Activated naive CD4-positive, alpha-beta T cell treated with anti-CD3 and anti-CD28 coated beads for 36 hours (primary cell): Measurements from ENCODE around the gene GARNL3. TPM values are rescaled to one million over a fixed set of nuclear protein-coding genes. Genes with fewer than 3 reads are reported as not detected.

ENCODE experiments used
- CTCF ChIA-PET: fragments of 350-600 bp; sonication (Branson Sonifier 250); formaldehyde crosslinking; loops from one replicate; lab custom pipeline; 2021; ENCODE audit warnings: antibody characterized with exemption; lab: Charles Lee
- DNase-seq: peaks from one replicate; pipeline ENCODE4 v3.0.0-alpha.2; 2020
- H3K27ac Mint-ChIP-seq: one replicate; pipeline ENCODE4 v1.8.0; 2021; ENCODE audit warnings: mild to moderate bottlenecking, mixed read lengths
- H3K27me3 Mint-ChIP-seq: one replicate; pipeline ENCODE4 v1.8.0; 2021; ENCODE audit warnings: low read depth, mixed read lengths
- H3K36me3 Mint-ChIP-seq: one replicate; pipeline ENCODE4 v1.8.0; 2021; ENCODE audit warnings: low read depth, mixed read lengths
- H3K4me1 Mint-ChIP-seq: one replicate; pipeline ENCODE4 v1.8.0; 2021; ENCODE audit warnings: low read depth, mixed read lengths
- H3K4me3 Mint-ChIP-seq: one replicate; pipeline ENCODE4 v1.8.0; 2021; ENCODE audit warnings: mild to moderate bottlenecking, moderate library complexity, mixed read lengths
- H3K9me3 Mint-ChIP-seq: one replicate; pipeline ENCODE4 v1.8.0; 2021; ENCODE audit warnings: mixed read lengths
- intact Hi-C: fragments of 100-400 bp; cut with micrococcal nuclease; formaldehyde crosslinking; loops from one replicate; pipeline ENCODE4 v1.15.1; 2023
- total RNA-seq, 2 experiments: library from RNA; stranded (reverse); gene quantifications; one replicate each; pipeline ENCODE4 v1.2.3, GENCODE V29; 2021

GARNL3 gene
- total RNA-seq, 2 experiments from 2014 or later, result 1.2 to 4.6 TPM

DNA sequence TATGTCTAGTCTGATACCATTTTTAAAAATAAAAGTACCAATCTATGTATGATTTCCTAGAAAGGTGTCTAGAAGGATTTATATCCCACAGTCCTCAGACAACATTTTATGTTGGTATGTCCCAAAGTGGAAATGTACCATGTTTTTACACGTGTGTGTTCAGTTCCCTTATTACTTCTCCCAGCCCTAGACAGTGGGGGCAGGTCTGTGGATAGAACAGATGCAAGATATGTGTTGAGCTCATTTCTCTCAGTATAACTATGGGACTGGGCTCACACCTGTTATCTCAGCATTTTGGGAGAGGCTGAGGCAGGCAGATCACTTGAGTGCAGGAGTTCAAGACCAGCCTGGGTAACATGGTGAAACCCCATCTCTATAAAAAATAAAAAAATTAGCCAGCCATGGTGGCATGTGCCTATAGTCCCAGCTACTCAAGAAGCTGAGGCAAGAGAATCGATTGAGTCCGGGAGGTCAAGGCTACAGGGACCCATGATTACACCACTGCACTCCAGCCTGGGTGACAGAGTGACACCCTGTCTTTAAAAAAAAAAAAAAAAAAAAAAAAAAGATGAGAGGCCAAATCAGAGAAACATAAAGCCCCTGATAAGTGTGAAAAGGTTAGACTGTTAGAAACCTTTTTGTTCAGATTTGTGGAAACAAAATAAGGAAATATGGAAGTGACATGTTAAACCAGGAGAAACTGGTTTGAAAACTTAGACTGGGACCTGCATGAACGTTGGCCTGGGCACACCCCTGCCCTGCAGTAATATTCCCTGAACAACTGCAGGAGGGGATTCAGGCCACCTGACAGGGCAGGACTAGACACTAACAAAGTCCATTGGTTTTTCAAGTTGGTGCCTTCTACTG, 125.0 kb downstream of the GARNL3 start:
- Mint-ChIP-seq H3K27ac (no peak overlapping the region), H3K9me3 (no peaks in the 10 kb centered on the region), H3K36me3 (no peaks in the 10 kb centered on the region), H3K4me3 (no peak overlapping the region), H3K4me1 (peaks cover 33% of the 10 kb centered on the region), H3K27me3 (peaks cover 71% of the 10 kb centered on the region)
- CTCF ChIA-PET, result interaction anchor here (0.8 kb wide), 1 partner anchor 69 kb away, joined by 3 read pairs; no protein-coding TSS in a partner anchor
- DNase-seq, result peak; percentile 38
- intact Hi-C loops, result loop anchor here (2.0 to 5.0 kb wide), 2 partner anchors 61 to 667 kb away; partner anchors contain the start of genes LRSAM1 and RPL12

- CTCF ChIA-PET, result no interaction called here
- intact Hi-C loops, result no loop called here
- no peaks in the 10 kb centered on the region for H3K9me3 Mint-ChIP-seq
- peaks cover 33% of the 10 kb centered on the region for H3K4me1 Mint-ChIP-seq
- DNase-seq, result no peak
- peaks cover 69% of the 10 kb centered on the region for H3K27me3 Mint-ChIP-seq
- no peaks in the 10 kb centered on the region for H3K36me3 Mint-ChIP-seq
- no peak overlapping the region for H3K27ac Mint-ChIP-seq
- no peak overlapping the region for H3K4me3 Mint-ChIP-seq
Observed at GRCh38 chr9:127390248-127390545, 125.6 kb downstream of the GARNL3 start.

- CTCF ChIA-PET, result no interaction called here
- Mint-ChIP-seq H3K4me3 (no peak overlapping the region), H3K4me1 (peaks cover 33% of the 10 kb centered on the region), H3K27ac (no peak overlapping the region), H3K27me3 (peaks cover 69% of the 10 kb centered on the region), H3K9me3 (no peaks in the 10 kb centered on the region), H3K36me3 (no peaks in the 10 kb centered on the region)
- DNase-seq, result peak; percentile 36
- intact Hi-C loops, result no loop called here
Observed at GRCh38 chr9:127390563-127390962, 126.0 kb downstream of the GARNL3 start.

DNA sequence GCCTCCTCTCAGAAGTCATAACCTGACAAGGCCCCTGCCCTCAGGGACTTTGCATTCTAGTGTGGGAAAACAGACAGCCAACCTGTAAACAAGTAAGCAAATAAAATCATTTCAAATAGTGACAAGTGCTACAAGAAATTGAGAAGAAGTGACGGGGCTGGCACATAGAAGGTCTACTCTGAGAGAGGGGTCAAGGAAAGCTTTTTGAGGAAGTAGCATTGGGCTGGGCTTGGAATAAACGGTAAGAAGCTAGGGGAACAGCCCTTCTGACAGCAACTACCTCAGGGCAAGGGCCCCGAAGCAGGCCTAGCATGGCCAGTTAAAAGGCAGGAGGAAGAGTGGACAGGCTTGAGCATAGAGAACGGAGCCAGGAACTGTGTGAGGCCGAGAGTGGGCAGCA, 127.6 kb downstream of the GARNL3 start:
- DNase-seq, result no peak
- Mint-ChIP-seq H3K4me3 (no peak overlapping the region), H3K36me3 (no peaks in the 10 kb centered on the region), H3K27me3 (peaks cover 66% of the 10 kb centered on the region), H3K9me3 (no peaks in the 10 kb centered on the region), H3K4me1 (peaks cover 29% of the 10 kb centered on the region), H3K27ac (no peak overlapping the region)
- intact Hi-C loops, result no loop called here
- CTCF ChIA-PET, result no interaction called here

DNA sequence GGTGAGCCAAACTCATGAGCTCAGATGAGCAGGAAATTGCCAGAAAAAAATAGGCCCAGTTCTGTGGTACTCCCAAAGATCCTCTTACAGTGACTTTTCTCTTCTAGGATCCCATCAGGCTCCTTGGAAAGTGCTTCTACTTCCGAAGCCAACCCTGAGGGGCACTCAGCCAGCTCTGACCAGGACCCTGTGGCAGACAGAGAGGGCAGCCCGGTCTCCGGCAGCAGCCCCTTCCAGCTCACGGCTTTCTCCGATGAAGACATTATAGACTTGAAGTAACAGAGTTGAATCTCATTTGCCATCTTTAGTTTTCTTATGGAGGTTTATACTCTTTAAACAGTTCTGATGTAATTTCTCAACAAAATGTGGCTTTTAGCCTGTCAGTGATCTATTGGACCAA, 128.4 kb downstream of the GARNL3 start:
- Mint-ChIP-seq H3K9me3 (no peaks in the 10 kb centered on the region), H3K4me1 (peaks cover 27% of the 10 kb centered on the region), H3K4me3 (no peak overlapping the region), H3K27ac (no peak overlapping the region), H3K36me3 (no peaks in the 10 kb centered on the region), H3K27me3 (peaks cover 67% of the 10 kb centered on the region)
- intact Hi-C loops, result no loop called here
- no peak for DNase-seq
- CTCF ChIA-PET, result interaction anchor here (0.7 to 1.3 kb wide), 2 partner anchors 10 to 81 kb away, joined by 3 to 4 read pairs; no protein-coding TSS in a partner anchor

GRCh38 chr9:127393645-127394044, 129.1 kb downstream of the GARNL3 start:
- DNase-seq, result no peak
- H3K9me3 Mint-ChIP-seq, result no peaks in the 10 kb centered on the region
- H3K4me1 Mint-ChIP-seq, result peaks cover 24% of the 10 kb centered on the region
- no peak overlapping the region for H3K27ac Mint-ChIP-seq
- CTCF ChIA-PET, result interaction anchor here (1.3 kb wide), 1 partner anchor 82 kb away, joined by 4 read pairs; no protein-coding TSS in a partner anchor
- peaks cover 73% of the 10 kb centered on the region for H3K27me3 Mint-ChIP-seq
- H3K36me3 Mint-ChIP-seq, result no peaks in the 10 kb centered on the region
- intact Hi-C loops, result no loop called here
- no peak overlapping the region for H3K4me3 Mint-ChIP-seq

- H3K27ac Mint-ChIP-seq, result no peak overlapping the region
- H3K36me3 Mint-ChIP-seq, result no peaks in the 10 kb centered on the region
- no peaks in the 10 kb centered on the region for H3K9me3 Mint-ChIP-seq
- CTCF ChIA-PET, result no interaction called here
- H3K27me3 Mint-ChIP-seq, result peaks cover 73% of the 10 kb centered on the region
- peaks cover 9% of the 10 kb centered on the region for H3K4me1 Mint-ChIP-seq
- DNase-seq, result no peak
- intact Hi-C loops, result loop anchor here (1.0 to 5.0 kb wide), 4 partner anchors 7 to 181 kb away; partner anchors contain the start of gene ZNF79
- peak overlapping the region; percentile 49 for H3K4me3 Mint-ChIP-seq
Observed at GRCh38 chr9:127395497-127396252, 131.1 kb downstream of the GARNL3 start.

- CTCF ChIA-PET, result interaction anchor here (1.0 to 1.7 kb wide), 5 partner anchors 8 to 181 kb away, joined by 3 to 6 read pairs (median 4); partner anchors contain the start of gene ZNF79
- intact Hi-C loops, result loop anchor here (1.0 to 5.0 kb wide), 4 partner anchors 8 to 182 kb away; partner anchors contain the start of gene ZNF79
- Mint-ChIP-seq H3K9me3 (no peaks in the 10 kb centered on the region), H3K27me3 (peaks cover 74% of the 10 kb centered on the region), H3K4me1 (peaks cover 9% of the 10 kb centered on the region), H3K4me3 (peak overlapping the region; percentile 49), H3K27ac (no peak overlapping the region), H3K36me3 (no peaks in the 10 kb centered on the region)
- DNase-seq, result no peak
Observed at GRCh38 chr9:127396253-127396807, 131.8 kb downstream of the GARNL3 start.

- H3K9me3 Mint-ChIP-seq, result no peaks in the 10 kb centered on the region
- peak within 1 kb of the TSS; percentile 61 for H3K4me3 Mint-ChIP-seq
- peaks cover 9% of the 10 kb centered on the region for H3K4me1 Mint-ChIP-seq
- no peaks in the 10 kb centered on the region for H3K36me3 Mint-ChIP-seq
- peaks cover 74% of the 10 kb centered on the region for H3K27me3 Mint-ChIP-seq
- no peak within 1 kb of the TSS for H3K27ac Mint-ChIP-seq
- DNase-seq, result peak; percentile 92
- CTCF ChIA-PET, result interaction anchor here (0.8 to 1.7 kb wide), 6 partner anchors 9 to 182 kb away, joined by 3 to 6 read pairs (median 4); partner anchors contain the start of gene ZNF79
- intact Hi-C loops, result loop anchor here (1.0 to 5.0 kb wide), 5 partner anchors 9 to 182 kb away; partner anchors contain the start of gene ZNF79
Observed at GRCh38 chr9:127396808-127397645, 132.5 kb downstream of the GARNL3 start, which contains the start of gene SLC2A8. TSS of gene SLC2A8 (plus strand) at chr9:127397169. CDS start at chr9:127397231, 62 bp downstream.

GRCh38 chr9:127397646-127398274, 133.2 kb downstream of the GARNL3 start:
- Mint-ChIP-seq H3K4me3 (peak overlapping the region; percentile 61), H3K9me3 (no peaks in the 10 kb centered on the region), H3K27me3 (peaks cover 69% of the 10 kb centered on the region), H3K36me3 (no peaks in the 10 kb centered on the region), H3K4me1 (peaks cover 9% of the 10 kb centered on the region), H3K27ac (no peak overlapping the region)
- peak; percentile 46 for DNase-seq
- intact Hi-C loops, result loop anchor here (1.0 to 5.0 kb wide), 4 partner anchors 27 to 183 kb away; partner anchors contain the start of gene ZNF79
- CTCF ChIA-PET, result interaction anchor here (0.8 to 1.7 kb wide), 5 partner anchors 10 to 183 kb away, joined by 3 to 6 read pairs (median 3); partner anchors contain the start of gene ZNF79

- Mint-ChIP-seq H3K4me3 (peak overlapping the region; percentile 61), H3K36me3 (no peaks in the 10 kb centered on the region), H3K9me3 (no peaks in the 10 kb centered on the region), H3K4me1 (peaks cover 9% of the 10 kb centered on the region), H3K27ac (no peak overlapping the region), H3K27me3 (peaks cover 64% of the 10 kb centered on the region)
- intact Hi-C loops, result loop anchor here (5.0 kb wide), 1 partner anchor 36 kb away; no protein-coding TSS in a partner anchor
- no peak for DNase-seq
- CTCF ChIA-PET, result no interaction called here
Observed at GRCh38 chr9:127398275-127398647, 133.7 kb downstream of the GARNL3 start.
